Neuronal stem cell (in vitro differentiated cells): Measurements from ENCODE around the gene COL19A1.

ENCODE experiments used
- DNase-seq: peaks from one replicate; pipeline ENCODE4 v3.0.0-alpha.2; 2013; ENCODE audit warnings: low spot score
- H2AFZ ChIP-seq: one replicate; pipeline ENCODE4 v1.6.1; 2013; ENCODE audit warnings: mild to moderate bottlenecking, low read length, inconsistent platforms
- H2AK5ac ChIP-seq: 2 replicates; pipeline ENCODE4 v1.6.1; 2013; ENCODE audit warnings: low read depth, mild to moderate bottlenecking, inconsistent platforms, low read length, moderate library complexity, mixed read lengths
- H2BK120ac ChIP-seq: 2 replicates; pipeline ENCODE4 v1.6.1; 2013; ENCODE audit warnings: low read depth, mild to moderate bottlenecking, inconsistent platforms, low read length, moderate library complexity, mixed read lengths
- H2BK12ac ChIP-seq: one replicate; pipeline ENCODE4 v1.6.1; 2013; ENCODE audit warnings: low read length, inconsistent platforms
- H2BK15ac ChIP-seq: 2 replicates; pipeline ENCODE4 v1.6.1; 2013; ENCODE audit warnings: mild to moderate bottlenecking, low read length, inconsistent platforms, mixed read lengths
- H2BK5ac ChIP-seq: one replicate; pipeline ENCODE4 v1.6.1; 2013; ENCODE audit warnings: inconsistent platforms, mild to moderate bottlenecking, low read length, moderate library complexity
- H3K14ac ChIP-seq: one replicate; pipeline ENCODE4 v1.6.1; 2013; ENCODE audit warnings: low read length, inconsistent platforms
- H3K18ac ChIP-seq: 2 replicates; pipeline ENCODE4 v1.6.1; 2013; ENCODE audit warnings: low read length, inconsistent platforms
- H3K23ac ChIP-seq: 2 replicates; pipeline ENCODE4 v1.6.1; 2013; ENCODE audit warnings: low read depth, mild to moderate bottlenecking, mixed read lengths, low read length, inconsistent platforms; ENCODE audit not compliant: poor library complexity
- H3K27ac ChIP-seq: replicated peaks from 3 replicates; pipeline ENCODE4 v1.5.1; 2013; ENCODE audit warnings: low read length, inconsistent platforms
- H3K27me3 ChIP-seq, 3 experiments: 2 replicates each; pipeline ENCODE4 v1.6.1; 2013; ENCODE audit warnings: low read length in 3 of 3, mild to moderate bottlenecking in 2 of 3, inconsistent platforms in 1 of 3, low read depth in 1 of 3, mixed read lengths in 1 of 3, moderate library complexity in 1 of 3; ENCODE audit not compliant: control insufficient read depth in 3 of 3, insufficient read depth in 3 of 3
- H3K36me3 ChIP-seq, 2 donors: replicated peaks in 1 of 2; 2 replicates each; pipeline ENCODE4 v1.6.1; 2013; ENCODE audit warnings: low read length in 2 of 2; ENCODE audit not compliant: control insufficient read depth in 2 of 2, insufficient read depth in 2 of 2
- H3K4ac ChIP-seq: 2 replicates; pipeline ENCODE4 v1.6.1; 2013; ENCODE audit warnings: inconsistent platforms, mild to moderate bottlenecking, low read length, moderate library complexity
- H3K4me1 ChIP-seq, 2 donors: 1 replicate in 1 of 2; 2 replicates in 1 of 2; pipeline ENCODE4 v1.6.1; 2013; ENCODE audit warnings: low read length in 2 of 2, low read depth in 1 of 2; ENCODE audit not compliant: control insufficient read depth in 2 of 2, insufficient read depth in 1 of 2
- H3K4me2 ChIP-seq: one replicate; pipeline ENCODE4 v1.6.1; 2013; ENCODE audit warnings: mild to moderate bottlenecking, low read length, inconsistent platforms; ENCODE audit not compliant: insufficient read depth, poor library complexity, severe bottlenecking
- H3K4me3 ChIP-seq, 2 donors: 2 replicates each; pipeline ENCODE4 v1.5.1; 2013; ENCODE audit warnings: low read length in 2 of 2, mild to moderate bottlenecking in 2 of 2, inconsistent platforms in 1 of 2, moderate library complexity in 1 of 2
- H3K79me1 ChIP-seq: one replicate; pipeline ENCODE4 v1.6.1; 2013; ENCODE audit warnings: low read depth, mild to moderate bottlenecking, inconsistent platforms, low read length, moderate library complexity
- H3K9ac ChIP-seq: one replicate; pipeline ENCODE4 v1.6.1; 2013; ENCODE audit warnings: mild to moderate bottlenecking, low read depth, low read length, inconsistent platforms; ENCODE audit not compliant: poor library complexity
- H3K9me3 ChIP-seq, 2 donors: replicated peaks in 1 of 2; 2 replicates each; pipeline versions ENCODE3 to v1.6.1; 2013; ENCODE audit warnings: low read length in 2 of 2, mild to moderate bottlenecking in 2 of 2, inconsistent platforms in 1 of 2, low read depth in 1 of 2, mixed read lengths in 1 of 2, moderate library complexity in 1 of 2; ENCODE audit not compliant: control insufficient read depth in 2 of 2, insufficient read depth in 1 of 2
- H4K8ac ChIP-seq: one replicate; pipeline ENCODE4 v1.6.1; 2013; ENCODE audit warnings: low read depth, mild to moderate bottlenecking, inconsistent platforms, low read length, moderate library complexity
- H4K91ac ChIP-seq: one replicate; pipeline ENCODE4 v1.6.1; 2013; ENCODE audit warnings: low read length, low read depth, mild to moderate bottlenecking, inconsistent platforms; ENCODE audit not compliant: poor library complexity
- WGBS, 2 donors: extraction: QIAGEN DNeasy Blood & Tissue Kit; methylation state at CpG; one replicate each; pipeline ENCODE4 v1.1.7; 2013; ENCODE audit warnings: missing lambda C conversion rate in 2 of 2, mixed read lengths in 1 of 2; ENCODE audit not compliant: insufficient read length in 2 of 2, insufficient replicate concordance in 1 of 2; ENCODE audit errors: extremely low coverage in 2 of 2; 5-methylcytosine and 5-hydroxymethylcytosine counted together

Gene COL19A1

GRCh38 chr6:69987550-69987949 is 121.2 kb downstream of the COL19A1 start:
- Histone ChIP-seq H3K4me1 (no peaks in the 10 kb centered on the region), H4K8ac (no peak overlapping the region), H3K36me3 (no peaks in the 10 kb centered on the region), H3K4me2 (no peak overlapping the region), H3K27ac (no peak overlapping the region), H4K91ac (no peak overlapping the region), H3K14ac (no peak overlapping the region), H3K79me1 (no peaks in the 10 kb centered on the region), H2BK12ac (no peak overlapping the region), H3K4me3 (no peak overlapping the region), H3K4ac (no peak overlapping the region), H3K9ac (no peak overlapping the region), H3K27me3 (no peaks in the 10 kb centered on the region), H2AK5ac (no peak overlapping the region), H3K9me3 (no peaks in the 10 kb centered on the region), H2BK5ac (no peak overlapping the region), H3K23ac (no peak overlapping the region), H2AFZ (peak overlapping the region; percentile 20), H2BK15ac (no peak overlapping the region), H3K18ac (no peak overlapping the region), H2BK120ac (no peak overlapping the region)
- no CpG with 5 or more reads among the region's 2 CpGs for WGBS, 2 donors
- DNase-seq, result no peak

GRCh38 chr6:69988458-69989126 is 122.2 kb downstream of the COL19A1 start:
- H3K4ac ChIP-seq, result no peak overlapping the region

DNA sequence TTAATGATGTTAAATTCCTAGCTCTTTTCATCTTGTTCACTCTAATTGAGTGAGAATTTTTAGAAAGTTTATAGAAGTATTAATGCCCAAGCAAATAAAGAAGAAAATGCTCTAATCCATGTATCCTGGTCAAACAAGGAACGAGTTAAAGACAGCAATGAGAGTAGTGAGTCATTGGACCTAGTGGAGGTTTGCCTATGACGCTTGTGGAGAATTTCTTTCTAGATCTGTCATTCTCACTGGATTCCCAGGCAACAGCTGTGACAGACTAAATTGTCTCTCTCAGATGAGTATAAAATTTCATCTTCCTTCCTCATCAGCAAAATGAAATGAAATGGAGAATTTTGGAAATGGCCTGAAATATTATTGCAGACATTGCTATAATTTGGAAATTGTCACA is 127.9 kb downstream of the COL19A1 start:
- Histone ChIP-seq H3K9ac (no peak overlapping the region), H3K27ac (no peak overlapping the region), H4K8ac (no peak overlapping the region), H3K4ac (no peak overlapping the region), H3K27me3 (no peaks in the 10 kb centered on the region), H3K23ac (no peak overlapping the region), H2AFZ (no peak overlapping the region), H3K18ac (no peak overlapping the region), H2BK12ac (no peak overlapping the region), H3K14ac (no peak overlapping the region), H2BK120ac (no peak overlapping the region), H3K4me1 (no peaks in the 10 kb centered on the region), H3K4me3 (no peak overlapping the region), H2BK5ac (no peak overlapping the region), H2AK5ac (no peak overlapping the region), H3K4me2 (no peak overlapping the region), H2BK15ac (no peak overlapping the region), H3K79me1 (no peaks in the 10 kb centered on the region), H3K9me3 (no peaks in the 10 kb centered on the region), H4K91ac (no peak overlapping the region), H3K36me3 (no peaks in the 10 kb centered on the region)
- DNase-seq, result no peak
- WGBS, 2 donors, result no CpG with 5 or more reads among the region's 2 CpGs

More at GRCh38 chr6:69988458-69989126, 122.2 kb downstream of the COL19A1 start:
- H3K23ac ChIP-seq, result no peak overlapping the region
- H3K27ac ChIP-seq, result no peak overlapping the region
- no CpG with 5 or more reads among the region's 5 CpGs for WGBS, 2 donors
- H3K18ac ChIP-seq, result no peak overlapping the region
- no peak overlapping the region for H2AFZ ChIP-seq
- no peak overlapping the region for H2BK12ac ChIP-seq
- no peak for DNase-seq
- no peaks in the 10 kb centered on the region for H3K79me1 ChIP-seq
- H2AK5ac ChIP-seq, result no peak overlapping the region
- H4K8ac ChIP-seq, result no peak overlapping the region
- no peak overlapping the region for H3K4me2 ChIP-seq
- H2BK120ac ChIP-seq, result no peak overlapping the region
- H3K27me3 ChIP-seq, result no peaks in the 10 kb centered on the region
- H2BK15ac ChIP-seq, result no peak overlapping the region
- H3K14ac ChIP-seq, result no peak overlapping the region
- H3K9me3 ChIP-seq, result no peaks in the 10 kb centered on the region
- no peaks in the 10 kb centered on the region for H3K4me1 ChIP-seq
- H3K4me3 ChIP-seq, result no peak overlapping the region
- H2BK5ac ChIP-seq, result no peak overlapping the region
- H3K9ac ChIP-seq, result no peak overlapping the region
- H3K36me3 ChIP-seq, result no peaks in the 10 kb centered on the region
- H4K91ac ChIP-seq, result no peak overlapping the region

DNA sequence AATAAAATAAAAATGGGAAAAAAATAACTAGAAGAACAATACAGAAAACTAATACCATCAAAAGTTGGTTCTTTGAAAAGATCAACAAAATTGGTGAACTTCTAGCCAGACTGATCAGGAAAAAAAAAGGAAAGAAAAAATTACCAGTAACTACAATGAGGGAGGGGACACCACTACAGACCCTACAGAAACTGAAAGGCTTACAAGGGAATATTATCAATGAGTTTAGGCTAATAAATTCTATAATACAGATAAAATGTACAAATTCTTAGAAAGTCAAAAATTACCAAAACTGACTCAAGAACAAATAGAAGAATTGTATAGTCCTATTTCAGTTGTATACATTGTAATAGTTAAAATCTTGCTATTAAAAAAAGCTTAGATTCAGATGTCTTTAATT is 141.8 kb downstream of the COL19A1 start:
- peaks cover 3% of the 10 kb centered on the region for H3K79me1 ChIP-seq
- no peak overlapping the region for H2BK15ac ChIP-seq
- no peak overlapping the region for H3K4ac ChIP-seq
- H3K9ac ChIP-seq, result no peak overlapping the region
- no peak overlapping the region for H3K4me3 ChIP-seq
- H2BK120ac ChIP-seq, result no peak overlapping the region
- no peak overlapping the region for H4K91ac ChIP-seq
- H3K4me2 ChIP-seq, result no peak overlapping the region
- no peak overlapping the region for H4K8ac ChIP-seq
- H3K36me3 ChIP-seq, result no peaks in the 10 kb centered on the region
- DNase-seq, result no peak
- no peak overlapping the region for H2BK12ac ChIP-seq
- H3K14ac ChIP-seq, result no peak overlapping the region
- no peak overlapping the region for H2BK5ac ChIP-seq
- H3K4me1 ChIP-seq, result peaks cover 0 to 6% of the 10 kb centered on the region in 2 donors
- H3K18ac ChIP-seq, result no peak overlapping the region
- no peaks in the 10 kb centered on the region for H3K27me3 ChIP-seq
- no peak overlapping the region for H2AFZ ChIP-seq
- H3K23ac ChIP-seq, result no peak overlapping the region
- H3K27ac ChIP-seq, result no peak overlapping the region
- peaks cover 0 to 4% of the 10 kb centered on the region in 2 donors for H3K9me3 ChIP-seq
- no peak overlapping the region for H2AK5ac ChIP-seq
